Stimulated activated CD4-positive, alpha-beta T cell treated with anti-CD3 and anti-CD28 coated beads, Interleukin-2, amount 100 ng/mL, for 48 hours (primary cell): Measurements from ENCODE around the gene PRG2.

Source experiments
- DNase-seq, 2 donors: peaks; one replicate each; pipeline ENCODE4 v3.0.0-alpha.2; 2020

The PRG2 gene

GRCh38 chr11:57395905-57396623 is 5.6 kb upstream of the PRG2 start:
- no peak for DNase-seq

DNA sequence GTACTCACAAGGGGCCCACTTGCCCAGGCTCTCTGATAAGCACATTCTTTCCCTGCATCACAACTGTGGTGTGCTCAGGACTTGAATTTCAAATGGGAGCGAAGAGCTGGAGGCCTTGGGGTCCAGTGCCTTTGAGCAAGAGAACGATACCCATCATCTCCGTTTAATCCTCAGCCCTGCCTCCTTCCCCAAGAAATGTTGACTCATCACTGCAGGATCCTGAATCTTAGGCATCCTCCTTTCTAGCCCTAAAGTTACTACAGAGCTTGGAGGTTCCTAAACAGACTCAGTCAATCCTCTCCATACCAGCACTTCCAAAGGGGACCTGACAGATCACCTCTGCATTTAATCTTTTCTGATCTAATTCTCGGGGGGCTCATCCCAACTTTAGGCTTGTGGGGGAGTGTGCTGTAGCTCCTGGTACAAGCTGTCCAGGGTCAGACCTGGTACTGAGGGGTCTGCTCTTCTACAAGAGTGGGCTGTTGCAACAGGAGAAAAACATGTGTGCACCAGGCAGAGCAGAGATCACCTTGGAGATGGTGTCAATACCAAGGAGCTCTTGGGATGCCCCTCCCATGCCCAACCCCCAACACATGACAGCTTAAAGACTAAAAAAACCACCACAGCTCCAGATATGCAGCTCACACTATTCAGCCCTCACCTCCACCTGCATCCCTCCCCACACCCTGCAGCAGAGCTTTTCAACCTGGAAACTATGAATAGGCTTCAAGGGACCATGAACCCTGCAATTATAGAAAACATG is 3.9 kb upstream of the PRG2 start:
- DNase-seq = no peak

DNA sequence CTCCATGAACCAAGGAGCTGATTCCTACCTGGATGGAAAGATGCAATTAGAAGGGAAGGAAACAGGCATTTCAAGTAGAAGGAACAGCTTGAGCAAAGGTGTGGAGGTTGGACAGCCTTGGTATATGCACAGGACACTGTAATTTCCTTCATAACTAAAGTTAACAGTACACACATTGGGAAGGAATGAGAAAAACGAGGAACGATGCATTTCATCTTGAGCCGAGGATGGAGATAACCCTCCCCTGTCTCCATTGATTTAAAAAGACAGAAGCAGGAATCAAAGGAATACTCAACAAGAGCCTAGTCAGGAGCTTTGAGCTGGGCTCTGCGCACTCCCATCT is 2.3 kb upstream of the PRG2 start:
- DNase-seq = no peak

DNA sequence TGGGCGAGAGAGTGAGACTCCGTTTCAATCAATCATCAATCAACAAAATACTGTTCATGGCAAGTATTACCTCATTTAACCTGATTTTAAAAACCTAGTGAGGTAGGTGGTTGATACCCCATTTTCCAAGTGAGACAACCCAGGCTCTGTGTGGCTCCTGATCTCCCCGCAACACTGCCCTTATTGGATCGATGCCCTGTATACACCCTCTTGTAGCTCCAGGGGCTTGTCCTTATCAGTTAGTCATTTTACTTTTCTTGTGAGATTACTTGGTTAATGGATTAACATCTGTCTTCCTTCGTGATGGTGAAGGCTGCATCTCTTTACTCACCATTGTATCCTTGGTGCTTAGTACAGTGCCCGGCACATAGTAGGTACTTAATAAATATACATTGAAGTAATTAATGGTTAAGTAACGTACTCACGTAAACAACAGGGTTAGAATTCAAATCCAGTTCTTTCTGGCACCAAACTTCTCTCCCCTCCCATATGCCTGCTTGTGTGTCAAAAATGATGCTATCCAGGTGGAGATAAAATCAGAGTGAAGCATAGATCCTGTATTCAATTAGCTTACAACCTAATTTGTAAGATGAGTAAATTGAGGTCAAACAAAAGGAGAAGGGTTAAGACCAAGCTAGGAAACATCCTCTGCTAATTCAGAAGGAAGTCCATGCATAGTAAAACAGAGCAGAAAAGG is 1.8 kb upstream of the PRG2 start:
- DNase-seq = no peak

GRCh38 chr11:57391539-57391938 is 1.1 kb upstream of the PRG2 start:
- DNase-seq = no peak

DNA sequence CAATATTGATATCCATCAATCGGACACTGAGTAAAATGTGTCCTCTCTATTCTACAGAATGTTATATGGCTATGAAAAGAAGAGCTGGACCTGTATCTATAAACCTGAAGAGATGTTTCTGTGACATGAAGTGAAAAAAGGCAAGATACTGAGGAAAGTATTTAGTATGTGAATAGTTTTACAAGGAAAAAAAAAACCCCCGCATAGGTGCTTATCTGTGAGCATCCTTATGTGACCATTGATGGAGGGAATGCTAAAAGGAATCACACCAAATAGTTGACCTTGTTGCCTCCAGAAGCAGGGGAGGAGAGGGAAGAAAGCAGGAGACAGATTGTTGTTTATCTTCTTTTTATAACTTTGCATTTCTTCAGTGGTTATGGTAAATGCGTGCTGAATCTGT is 661 bp upstream of the PRG2 start:
- DNase-seq = no peak

- DNase-seq = no peak
Observed at GRCh38 chr11:57387289-57388030, 3.0 kb downstream of the PRG2 start.

- no peak for DNase-seq
Observed at GRCh38 chr11:57386178-57386940, 4.1 kb downstream of the PRG2 start.

- no peak for DNase-seq
Observed at GRCh38 chr11:57380975-57381374, 9.5 kb downstream of the PRG2 start, which contains the start of gene PRG3. Gene PRG3 (minus strand): TSS chr11:57381150. CDS start chr11:57380708, 442 bp downstream.

- no peak for DNase-seq
Observed at GRCh38 chr11:57379732-57380131, 10.7 kb downstream of the PRG2 start.

- no peak for DNase-seq
Observed at GRCh38 chr11:57378186-57378585, 12.3 kb downstream of the PRG2 start.

DNA sequence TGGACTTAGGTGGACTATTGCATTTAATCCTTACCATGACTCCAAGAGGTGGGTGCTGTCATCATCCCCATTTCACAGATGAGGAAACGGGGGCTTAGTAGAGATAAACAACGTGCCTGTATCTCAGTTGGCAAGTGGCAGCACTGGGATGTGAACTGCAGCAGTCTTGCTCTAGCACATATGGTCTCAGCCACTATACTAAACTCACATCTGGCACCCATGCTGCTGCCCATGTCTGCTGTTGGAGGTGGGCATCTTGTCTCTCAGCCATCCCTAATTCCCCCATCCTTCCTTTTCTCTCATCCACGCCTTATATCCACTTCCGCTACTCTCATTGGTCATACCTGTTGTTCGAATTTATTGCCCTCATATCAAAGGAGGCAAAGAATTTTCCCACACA is 13.3 kb downstream of the PRG2 start:
- no peak for DNase-seq

DNA sequence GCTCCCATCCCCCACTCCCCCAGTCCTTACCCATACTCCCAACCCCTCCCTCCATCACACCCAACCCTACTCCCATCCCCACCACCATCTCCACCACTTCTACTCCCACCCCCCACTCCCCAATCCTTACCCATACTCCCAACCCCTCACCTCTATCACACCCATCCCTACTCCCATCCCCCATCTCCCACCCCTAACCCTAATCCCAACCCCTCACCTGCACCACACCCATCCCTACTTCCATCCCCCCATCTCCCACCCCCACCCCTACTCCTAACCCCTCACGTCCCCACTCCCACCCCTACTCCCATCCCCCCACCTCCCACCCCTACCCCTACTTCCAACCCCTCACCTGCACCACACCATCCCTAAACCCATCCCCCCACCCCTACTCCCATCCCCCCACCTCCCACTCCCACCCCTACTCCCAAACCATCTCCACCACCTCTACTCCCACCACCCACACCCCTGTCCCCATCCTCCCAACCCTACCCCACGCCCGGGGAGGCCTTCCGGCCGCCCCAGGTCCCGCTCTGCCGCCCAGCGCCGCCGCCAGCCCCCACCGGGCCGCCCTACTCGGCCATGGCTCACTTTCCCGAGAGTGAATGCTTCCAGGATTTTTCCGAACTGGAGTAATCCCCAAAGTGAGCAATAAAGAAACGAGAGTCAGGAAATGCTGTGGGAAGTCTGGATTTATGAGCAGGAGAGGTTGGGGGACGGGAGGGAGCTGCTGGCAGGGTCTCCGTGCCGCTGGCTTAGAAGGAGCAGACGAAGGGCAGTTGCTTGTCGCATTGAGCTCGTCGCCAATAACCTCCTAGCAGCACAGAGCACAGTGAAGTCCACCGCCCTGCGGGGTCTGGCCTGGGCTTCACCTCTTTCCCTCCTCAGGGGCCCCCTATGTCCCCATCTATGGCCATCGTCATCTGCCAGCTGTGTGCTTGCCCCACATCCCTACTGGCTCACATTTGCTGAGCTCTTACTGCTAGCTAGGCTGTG is 14.1 kb downstream of the PRG2 start:
- no peak for DNase-seq

DNA sequence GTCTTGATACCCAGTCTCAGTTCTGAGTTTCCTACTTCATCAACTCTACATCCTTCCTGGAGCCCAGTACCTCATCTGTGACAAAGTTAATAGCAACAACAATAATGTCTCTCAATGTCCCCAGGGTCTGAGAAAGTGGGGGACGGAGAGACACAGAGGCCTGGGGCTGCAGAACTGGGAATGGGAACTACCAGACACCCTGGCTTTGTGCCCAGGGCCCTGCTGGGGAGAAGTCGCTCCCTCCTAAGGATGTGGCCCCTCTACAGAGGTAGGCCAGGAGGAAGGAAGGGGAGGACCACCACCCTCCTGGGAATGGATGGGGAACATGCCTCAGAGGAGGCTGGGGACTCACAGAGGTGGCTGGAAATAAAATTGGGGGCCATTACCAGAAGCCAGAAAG is 15.0 kb downstream of the PRG2 start:
- DNase-seq = no peak

GRCh38 chr11:57374966-57375365 is 15.5 kb downstream of the PRG2 start:
- no peak for DNase-seq

DNA sequence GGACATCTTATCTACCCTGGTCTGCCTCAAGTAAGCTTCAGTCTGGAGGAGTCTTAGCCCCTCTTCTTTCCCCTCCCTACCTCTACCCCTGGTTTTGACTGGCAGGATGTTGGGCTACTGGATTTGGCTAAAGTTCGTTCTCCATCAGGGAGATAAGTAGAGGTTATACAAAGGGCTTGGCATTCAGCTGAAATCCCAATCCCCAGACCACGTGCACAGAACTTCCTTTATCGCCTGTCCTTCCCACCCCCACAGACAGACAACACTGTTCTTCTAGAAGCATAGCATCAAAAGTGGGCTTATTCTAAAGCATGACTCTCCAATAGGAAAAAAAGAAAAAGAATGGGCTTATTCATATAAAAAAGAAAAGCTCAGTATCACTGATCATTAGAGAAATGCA is 17.3 kb downstream of the PRG2 start:
- no peak for DNase-seq

GRCh38 chr11:57370941-57371340 is 19.5 kb downstream of the PRG2 start:
- DNase-seq = no peak

- DNase-seq = no peak
Observed at GRCh38 chr11:57370251-57370650, 20.2 kb downstream of the PRG2 start.

DNA sequence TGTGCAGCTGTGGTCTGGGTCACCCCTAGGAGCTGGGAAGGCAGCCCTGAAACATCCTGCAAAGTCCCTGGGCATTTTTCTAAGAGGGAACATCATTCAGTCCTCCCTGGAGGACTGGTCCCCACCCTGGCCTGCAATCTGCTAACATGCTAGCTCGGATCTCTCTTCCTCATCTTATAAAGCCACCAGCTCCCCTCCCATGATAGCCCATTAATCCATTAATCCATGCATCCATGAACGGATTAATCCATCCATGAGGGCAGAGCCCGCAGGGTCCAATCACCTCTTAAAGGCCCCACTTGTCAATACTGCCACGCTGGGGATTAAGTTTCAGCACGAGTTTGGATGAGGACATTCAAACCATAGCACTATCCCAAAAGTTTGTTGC is 21.6 kb downstream of the PRG2 start:
- no peak for DNase-seq

GRCh38 chr11:57368106-57368844 is 22.2 kb downstream of the PRG2 start:
- no peak for DNase-seq
